PFSK-1 (cell line): ENCODE results near the gene KHDRBS1.

Experiments
- POLR2AphosphoS5 ChIP-seq: IDR thresholded peaks from 2 replicates; pipeline ENCODE4 v1.6.1; 2012; ENCODE audit warnings: low read depth, mild to moderate bottlenecking, control low read depth, low read length, moderate library complexity
- SIN3A ChIP-seq: IDR thresholded peaks from 2 replicates; pipeline ENCODE4 v1.6.1; 2012; ENCODE audit warnings: mild to moderate bottlenecking, low read length, moderate library complexity, borderline replicate concordance; ENCODE audit not compliant: insufficient read depth
- TAF1 ChIP-seq: IDR thresholded peaks from 2 replicates; pipeline ENCODE4 v1.6.1; 2012; ENCODE audit warnings: low read length, control low read depth, borderline replicate concordance; ENCODE audit not compliant: insufficient read depth

- TF ChIP-seq TAF1 = no peak
- TF ChIP-seq SIN3A = no peak
- no peak for TF ChIP-seq POLR2AphosphoS5
These were observed 41.7 kb downstream of the KHDRBS1 start for GRCh38 chr1:32055416-32055815.
